ENCODE results near the gene FAM111B. TPM values are rescaled to one million over a fixed set of nuclear protein-coding genes. Genes with fewer than 3 reads are reported as not detected.
A peak's percentile ranks its signal among the peaks of the same experiment; 100 is the strongest.

The FAM111B gene
- total RNA-seq, 4 donors from 2014 or later, result 0.19 to 2.2 (median 0.72) TPM

GRCh38 chr11:59137190-59137589, 30.2 kb downstream of the FAM111B start:
- no peak overlapping the region for H3K4me3 ChIP-seq (ENCODE audit: low read depth, poor library complexity, severe bottlenecking)
- no peak for DNase-seq (ENCODE audit: low spot score in 2 of 2)
- intact Hi-C loops (cut with DNase I; ENCODE audit: low total_unique reads), result no loop called here
- TF ChIP-seq CTCF (IDR thresholded peaks at IDR 0.05) (no peak), POLR2A (IDR thresholded peaks at IDR 0.05) (no peak)
- WGBS, 2 donors, result 93 to 97% methylated on average over 17 of the region's 17 CpGs

GRCh38 chr11:59138643-59139042, 31.6 kb downstream of the FAM111B start:
- DNase-seq (ENCODE audit: low spot score in 2 of 2), result no peak
- intact Hi-C loops (cut with DNase I; ENCODE audit: low total_unique reads), result no loop called here
- no peak overlapping the region for H3K4me3 ChIP-seq (ENCODE audit: low read depth, poor library complexity, severe bottlenecking)
- TF ChIP-seq CTCF (IDR thresholded peaks at IDR 0.05) (no peak), POLR2A (IDR thresholded peaks at IDR 0.05) (no peak)
- WGBS, 2 donors, result 71 to 83% methylated on average over 2 of the region's 2 CpGs

- 74 to 91% methylated on average over 4 of the region's 4 CpGs for WGBS, 2 donors
Measured at GRCh38 chr11:59141191-59141590, 34.2 kb downstream of the FAM111B start.

GRCh38 chr11:59141673-59142460, 34.8 kb downstream of the FAM111B start:
- no peak for DNase-seq (ENCODE audit: low spot score in 2 of 2)
- WGBS, 2 donors, result 0% methylated on average over 3 of the region's 3 CpGs
- intact Hi-C loops (cut with DNase I; ENCODE audit: low total_unique reads), result no loop called here
- TF ChIP-seq CTCF (IDR thresholded peaks at IDR 0.05) (no peak), POLR2A (IDR thresholded peaks at IDR 0.05) (no peak)
- peak overlapping the region; percentile 71 for H3K4me3 ChIP-seq (ENCODE audit: low read depth, poor library complexity, severe bottlenecking)

More at GRCh38 chr11:59141191-59141590, 34.2 kb downstream of the FAM111B start:
- H3K4me3 ChIP-seq (ENCODE audit: low read depth, poor library complexity, severe bottlenecking), result no peak overlapping the region
- TF ChIP-seq CTCF (IDR thresholded peaks at IDR 0.05), result no peak
- TF ChIP-seq POLR2A (IDR thresholded peaks at IDR 0.05), result no peak
- DNase-seq (ENCODE audit: low spot score in 2 of 2), result no peak
- intact Hi-C loops (cut with DNase I; ENCODE audit: low total_unique reads), result no loop called here

- DNase-seq (ENCODE audit: low spot score in 2 of 2), result peak; percentile 89 to 98
- WGBS, 2 donors, result 0% methylated on average over 50 of the region's 50 CpGs
- intact Hi-C loops (cut with DNase I; ENCODE audit: low total_unique reads), result no loop called here
- TF ChIP-seq CTCF (IDR thresholded peaks at IDR 0.05) (no peak), POLR2A (IDR thresholded peaks at IDR 0.05) (no peak)
- peak within 1 kb of the TSS; percentile 71 for H3K4me3 ChIP-seq (ENCODE audit: low read depth, poor library complexity, severe bottlenecking)
Measured at GRCh38 chr11:59142530-59143507, 35.8 kb downstream of the FAM111B start, which contains the start of gene FAM111A. Gene FAM111A (plus strand): TSS chr11:59142856. CDS start chr11:59148873, 6,017 bp downstream.

Measured in lower leg skin (tissue), 4 donors.